GM19395 (cell line): ENCODE data around the gene CUX1.
A peak's percentile ranks its signal among the peaks of the same experiment; 100 is the strongest.
"Not testable (repeated sequence)": the region's sequence is repeated elsewhere in the genome, so short reads cannot be mapped to it uniquely, and the experiment has no call there.

Source experiments
- ATAC-seq: cut with Tn5 transposase; IDR thresholded peaks from one replicate; pipeline ENCODE4 v1.9.1; 2021; ENCODE audit warnings: mild to moderate bottlenecking, moderate library complexity; ENCODE audit not compliant: unreplicated experiment

CUX1 gene

DNA sequence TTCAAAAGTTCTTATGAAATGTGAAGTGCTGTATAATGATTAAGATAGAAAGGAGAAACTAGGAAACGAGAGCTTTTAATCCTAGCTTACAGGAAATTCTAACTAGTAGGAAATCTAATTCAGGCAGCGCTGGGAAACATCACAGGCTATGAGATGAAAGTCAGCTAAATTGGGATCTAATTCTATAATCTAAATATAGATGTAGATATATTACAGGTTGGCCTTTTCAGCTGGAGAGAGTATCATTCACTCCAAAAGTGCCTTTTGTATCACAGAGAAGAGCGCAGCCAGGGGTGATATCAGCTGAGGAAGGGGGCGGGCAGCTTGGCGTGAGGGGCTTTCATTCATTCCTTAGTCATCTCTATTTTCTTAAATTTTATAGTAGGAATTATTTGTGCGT, 157.0 kb downstream of the CUX1 start:
- no peak for ATAC-seq

- ATAC-seq, result no peak
These were observed 157.6 kb downstream of the CUX1 start for GRCh38 chr7:101975046-101975445.

- ATAC-seq, result no peak
These were observed 159.0 kb downstream of the CUX1 start for GRCh38 chr7:101976411-101976810.

- no peak for ATAC-seq
These were observed 159.8 kb downstream of the CUX1 start for GRCh38 chr7:101977249-101977648.

GRCh38 chr7:101978683-101979082, 161.3 kb downstream of the CUX1 start:
- no peak for ATAC-seq

GRCh38 chr7:101983147-101983811, 165.9 kb downstream of the CUX1 start:
- no peak for ATAC-seq

DNA sequence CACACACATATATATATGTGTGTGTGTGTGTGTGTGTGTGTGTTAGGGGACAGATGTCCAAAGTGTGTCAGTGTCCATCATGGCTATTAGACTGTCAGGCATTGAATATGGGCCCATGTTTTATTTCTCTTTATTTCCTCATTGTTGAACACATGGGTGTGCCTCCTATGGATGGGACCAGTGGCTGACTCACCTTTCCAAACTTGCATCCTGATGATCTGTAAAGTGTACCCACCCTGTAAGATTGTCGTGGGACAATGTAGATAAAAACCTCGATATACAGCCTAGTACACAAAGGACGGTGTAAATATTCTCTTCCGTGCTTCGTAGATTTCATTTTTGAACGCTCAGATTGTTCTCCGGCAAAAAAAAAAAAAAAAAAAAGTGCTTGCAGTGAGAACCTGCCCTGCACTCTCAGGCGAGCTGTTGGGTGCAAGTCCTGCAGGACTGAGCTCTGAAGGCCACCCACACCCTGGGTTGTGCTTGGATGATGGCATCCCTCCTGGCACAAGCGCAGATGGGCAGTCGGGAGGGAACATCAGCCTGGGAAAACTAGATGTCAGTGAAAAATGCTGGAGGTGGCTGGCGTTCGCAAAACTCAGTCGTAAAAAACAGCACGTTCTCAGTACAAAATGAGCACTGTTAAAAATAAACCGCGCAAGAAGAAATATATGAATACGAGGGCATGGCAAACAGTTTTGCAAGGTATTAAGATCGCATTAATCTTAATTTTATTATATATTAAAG, 166.9 kb downstream of the CUX1 start:
- no peak for ATAC-seq

DNA sequence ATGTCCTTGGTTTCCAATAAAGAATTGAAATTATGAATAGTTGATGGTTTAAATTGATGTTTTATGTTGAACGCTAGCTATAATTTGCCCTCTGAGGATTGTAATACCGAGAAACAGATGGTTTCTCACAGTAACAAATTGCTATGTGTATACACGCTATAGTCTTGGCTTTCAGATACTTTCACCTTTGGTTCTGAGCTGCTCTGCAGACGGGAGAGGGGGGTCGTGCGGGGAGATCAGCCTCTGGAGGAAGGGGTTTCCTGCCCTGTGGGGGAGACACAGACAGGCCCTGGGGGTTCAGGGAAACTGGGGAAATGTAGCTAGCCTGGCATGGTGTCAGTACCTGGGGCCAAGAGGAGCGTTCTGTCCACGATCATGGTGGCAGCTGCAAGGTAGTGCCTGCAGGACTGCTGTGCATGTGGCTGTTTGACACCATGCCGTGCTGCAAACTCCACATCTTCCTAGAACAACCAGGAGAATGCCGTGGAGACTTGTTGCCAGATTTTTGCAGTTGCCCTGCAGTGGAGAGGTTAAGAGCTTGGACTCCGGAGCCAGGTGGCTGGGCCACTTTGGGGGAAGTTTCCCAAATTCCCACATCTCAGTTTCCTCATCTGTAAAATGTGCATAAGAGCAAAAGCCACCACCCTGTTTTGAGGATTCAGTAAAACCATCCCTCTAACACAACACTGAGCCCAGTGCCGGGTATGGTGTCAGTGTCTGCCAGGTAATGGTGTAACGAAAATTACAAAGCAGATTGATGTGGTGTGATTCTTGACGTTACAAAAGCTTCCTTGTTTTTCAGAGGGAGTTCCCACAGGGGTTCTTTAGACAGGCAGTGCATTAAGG, 167.9 kb downstream of the CUX1 start:
- ATAC-seq, result no peak

- ATAC-seq, result no peak
These were observed 168.7 kb downstream of the CUX1 start for GRCh38 chr7:101985903-101986734.

GRCh38 chr7:101987494-101987893, 170.1 kb downstream of the CUX1 start:
- ATAC-seq, result no peak

GRCh38 chr7:101988060-101988459, 170.6 kb downstream of the CUX1 start:
- not testable (repeated sequence) for ATAC-seq

GRCh38 chr7:101988513-101988912, 171.1 kb downstream of the CUX1 start:
- no peak for ATAC-seq

GRCh38 chr7:101989101-101989500, 171.7 kb downstream of the CUX1 start:
- ATAC-seq, result no peak

DNA sequence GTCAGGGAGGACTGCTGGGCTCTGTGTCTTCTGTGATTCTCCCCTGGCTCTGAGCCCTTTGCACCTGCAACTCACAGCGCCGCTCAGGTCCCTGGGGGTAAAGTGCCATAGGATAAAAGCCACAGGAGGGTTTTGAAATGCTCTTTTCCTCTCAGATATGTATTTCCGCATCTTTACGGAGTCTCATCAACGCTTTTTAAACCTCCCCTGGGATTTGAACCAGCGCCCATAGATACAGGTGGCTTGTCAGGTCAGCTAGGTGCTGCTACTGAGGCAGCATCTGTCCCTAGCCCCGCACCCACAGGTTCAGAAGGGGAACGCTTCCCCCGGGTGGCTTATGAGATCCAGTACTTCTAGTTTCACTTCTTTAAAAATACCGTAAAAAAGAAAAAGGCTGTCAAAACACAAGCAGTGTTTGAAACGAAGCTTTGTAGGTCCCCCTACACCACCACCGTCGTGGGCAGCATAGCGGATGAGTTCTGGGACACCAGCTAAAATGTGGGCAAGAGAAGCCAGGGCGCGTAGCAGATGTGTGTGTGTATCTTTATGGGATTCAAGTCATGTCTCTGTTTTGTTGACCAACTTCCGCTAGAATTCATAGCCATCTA, 173.5 kb downstream of the CUX1 start:
- ATAC-seq, result peak; percentile 87

GRCh38 chr7:101991860-101992259, 174.4 kb downstream of the CUX1 start:
- ATAC-seq, result no peak

- no peak for ATAC-seq
These were observed 175.9 kb downstream of the CUX1 start for GRCh38 chr7:101993311-101993710.

- no peak for ATAC-seq
These were observed 177.7 kb downstream of the CUX1 start for GRCh38 chr7:101995121-101995520.

DNA sequence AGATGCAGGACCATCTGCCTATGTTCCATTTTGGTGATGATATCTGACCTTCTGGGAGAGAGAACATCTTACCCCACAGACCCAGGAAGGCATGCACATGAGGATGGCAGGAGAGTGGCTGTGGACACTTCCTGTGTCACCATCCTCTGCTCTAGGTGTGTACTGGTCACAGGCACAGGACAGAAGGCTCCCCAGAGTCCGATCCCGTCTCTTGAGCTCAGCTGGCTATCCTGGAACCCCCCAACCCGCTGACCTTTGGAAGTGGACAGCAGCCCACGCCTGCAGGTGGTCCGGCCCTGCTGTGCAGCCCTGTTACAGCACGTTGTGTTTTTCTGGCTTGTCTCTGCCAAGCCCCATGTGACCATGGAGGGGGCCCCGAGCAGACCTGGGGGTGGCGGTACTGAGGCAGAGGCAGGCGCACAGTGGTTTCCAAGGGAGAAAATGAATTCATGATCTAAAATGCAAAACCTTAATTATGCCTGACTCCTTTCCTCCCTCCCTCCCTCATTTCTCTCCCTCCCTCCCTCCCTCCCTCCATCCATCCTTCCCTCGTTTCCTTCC, 178.8 kb downstream of the CUX1 start:
- ATAC-seq, result no peak

DNA sequence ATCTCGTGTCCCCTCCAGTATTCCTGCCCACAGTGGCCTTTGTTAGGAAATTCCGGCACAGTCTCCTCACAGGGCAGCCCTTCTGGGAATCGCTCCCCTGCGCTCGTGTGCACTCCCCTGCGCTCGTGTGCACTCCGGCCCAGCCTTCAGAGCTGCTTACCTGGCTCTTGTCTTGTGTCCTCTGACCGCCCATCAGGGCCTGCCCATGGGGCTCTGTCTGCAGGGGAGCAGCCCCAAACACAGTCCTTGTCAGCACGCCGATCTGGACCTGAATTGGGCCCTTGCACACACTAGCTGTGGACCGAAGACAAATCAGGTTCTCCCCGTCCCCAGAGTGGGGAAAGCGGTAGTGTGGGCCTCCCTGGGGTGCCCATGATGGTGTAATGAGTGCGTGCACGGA, 179.4 kb downstream of the CUX1 start:
- no peak for ATAC-seq
